ENCODE measurements around the gene APOH.
A peak's percentile ranks its signal among the peaks of the same experiment; 100 is the strongest.

Gene APOH

GRCh38 chr17:66191593-66192377 is 37.4 kb downstream of the APOH start, which contains the start of gene CEP112:
CEP112 (minus strand) TSS chr17:66192133.
- DNase-seq = peak; percentile 92

GRCh38 chr17:66190738-66191592 is 38.2 kb downstream of the APOH start:
- no peak for DNase-seq

- DNase-seq = no peak
These were observed 41.5 kb downstream of the APOH start for GRCh38 chr17:66187718-66188117.

- no peak for DNase-seq
These were observed 43.4 kb downstream of the APOH start for GRCh38 chr17:66185862-66186261.

GRCh38 chr17:66184392-66184791 is 44.8 kb downstream of the APOH start:
- no peak for DNase-seq

GRCh38 chr17:66183529-66183928 is 45.7 kb downstream of the APOH start:
- DNase-seq = no peak

- DNase-seq = no peak
These were observed 50.6 kb downstream of the APOH start for GRCh38 chr17:66178642-66179041.

GRCh38 chr17:66177048-66177447 is 52.2 kb downstream of the APOH start:
- no peak for DNase-seq

GRCh38 chr17:66175892-66176291 is 53.3 kb downstream of the APOH start:
- no peak for DNase-seq

GRCh38 chr17:66172691-66173223 is 56.5 kb downstream of the APOH start:
- DNase-seq = no peak

GRCh38 chr17:66172144-66172543 is 57.1 kb downstream of the APOH start:
- no peak for DNase-seq

GRCh38 chr17:66171692-66172091 is 57.5 kb downstream of the APOH start:
- DNase-seq = no peak

GRCh38 chr17:66171172-66171571 is 58.0 kb downstream of the APOH start:
- no peak for DNase-seq

- no peak for DNase-seq
These were observed 59.4 kb downstream of the APOH start for GRCh38 chr17:66169839-66170238.

- no peak for DNase-seq
These were observed 61.9 kb downstream of the APOH start for GRCh38 chr17:66167189-66167815.

- no peak for DNase-seq
These were observed 63.6 kb downstream of the APOH start for GRCh38 chr17:66165537-66166123.
